Renal pelvis (tissue), 4 donors: ENCODE data around the gene HACL1. TPM values are rescaled to one million over a fixed set of nuclear protein-coding genes. Genes with fewer than 3 reads are reported as not detected.
"Not testable (repeated sequence)": the region's sequence is repeated elsewhere in the genome, so short reads cannot be mapped to it uniquely, and the experiment has no call there.

Experiments used
- DNase-seq: peaks from one replicate; pipeline ENCODE4 v3.0.0-alpha.2; 2013
- polyA plus RNA-seq, 3 donors: library from polyadenylated mRNA; unstranded; fragments of 120-200 nt; gene quantifications; one replicate each; pipeline ENCODE4 v1.2.1, GENCODE V29; 2013; ENCODE audit not compliant: insufficient read length in 3 of 3

HACL1 gene
- polyA plus RNA-seq, 3 donors, result 19.4 to 25.9 (median 25.0) TPM

DNA sequence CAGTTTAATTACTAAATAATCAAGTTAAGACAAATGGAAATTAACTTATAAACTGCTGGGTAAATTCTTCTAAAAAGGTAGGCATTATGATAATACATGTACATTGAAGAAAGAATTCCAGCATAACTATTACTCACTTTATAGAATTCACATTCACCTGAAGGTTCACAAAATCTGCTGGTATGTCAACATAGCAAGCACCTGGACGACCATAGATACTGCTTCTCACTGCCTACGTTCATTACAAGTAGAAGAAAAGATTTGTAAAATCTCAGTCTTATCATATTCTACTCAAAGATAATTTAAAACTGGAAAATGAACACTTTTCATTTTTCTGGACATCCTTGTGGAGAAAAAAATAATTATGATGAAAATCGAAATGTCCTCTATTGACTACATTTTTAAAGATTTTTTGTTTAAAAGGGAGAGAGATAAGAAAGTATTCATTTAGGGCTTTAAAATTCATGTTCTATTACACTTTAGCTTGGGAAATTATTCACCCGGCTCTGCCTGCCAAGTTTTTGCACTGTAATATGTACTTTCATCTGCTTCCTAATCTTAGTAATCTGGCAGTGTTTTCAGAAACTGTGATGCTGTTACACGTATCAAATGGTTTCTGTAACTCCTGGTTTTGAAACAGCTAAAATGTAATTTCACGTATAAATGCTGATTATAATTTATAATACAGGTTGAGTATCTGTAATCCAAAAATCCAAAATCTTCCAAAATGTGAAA lies 16.1 kb downstream of the HACL1 start:
- no peak for DNase-seq

DNA sequence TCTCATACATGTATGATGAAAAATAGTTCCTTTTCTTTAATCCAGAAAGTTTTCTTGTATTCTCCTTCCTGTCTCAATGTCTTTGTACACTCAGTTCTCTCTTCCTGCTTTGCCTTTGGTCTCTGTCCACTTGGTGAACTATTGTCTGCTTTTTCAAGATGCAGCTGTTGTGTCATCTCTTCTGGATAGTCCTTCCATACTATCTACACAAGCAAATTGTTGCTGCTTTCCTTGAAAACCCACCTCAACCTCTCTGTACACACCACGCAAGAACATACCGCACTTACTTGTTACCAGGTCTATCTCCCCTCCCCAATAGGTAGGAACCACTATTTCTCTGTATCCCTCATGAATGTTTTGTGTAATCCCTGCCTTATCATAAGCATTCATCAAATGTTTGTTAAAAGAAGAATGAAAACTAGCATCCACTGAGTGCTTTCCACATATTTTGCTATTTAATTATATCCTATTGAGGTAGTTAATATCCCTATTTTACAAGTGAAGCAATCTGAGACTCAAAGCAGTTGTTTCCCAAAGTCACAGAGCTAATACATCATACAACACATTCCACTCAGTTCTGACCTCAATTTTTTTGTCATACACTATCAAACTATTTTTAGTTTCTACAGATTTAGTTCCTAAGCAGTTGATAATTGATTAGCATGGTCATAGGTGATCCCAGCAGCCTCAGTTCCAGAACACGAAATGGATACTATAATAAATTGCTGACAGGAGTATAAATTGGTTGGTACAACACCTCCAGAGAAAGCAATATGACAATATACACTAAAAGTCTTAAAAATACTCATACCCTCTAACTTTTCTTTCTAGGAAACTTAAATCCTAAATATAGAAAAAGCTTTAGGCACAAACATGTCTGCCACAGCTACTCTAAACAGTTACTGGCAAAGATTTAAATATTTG lies 19.6 kb downstream of the HACL1 start:
- DNase-seq, result no peak

- DNase-seq, result no peak
Measured at GRCh38 chr3:15579051-15579450, 22.3 kb downstream of the HACL1 start.

GRCh38 chr3:15578289-15578867 lies 23.0 kb downstream of the HACL1 start:
- no peak for DNase-seq

- no peak for DNase-seq
Measured at GRCh38 chr3:15576475-15576874, 24.9 kb downstream of the HACL1 start.

DNA sequence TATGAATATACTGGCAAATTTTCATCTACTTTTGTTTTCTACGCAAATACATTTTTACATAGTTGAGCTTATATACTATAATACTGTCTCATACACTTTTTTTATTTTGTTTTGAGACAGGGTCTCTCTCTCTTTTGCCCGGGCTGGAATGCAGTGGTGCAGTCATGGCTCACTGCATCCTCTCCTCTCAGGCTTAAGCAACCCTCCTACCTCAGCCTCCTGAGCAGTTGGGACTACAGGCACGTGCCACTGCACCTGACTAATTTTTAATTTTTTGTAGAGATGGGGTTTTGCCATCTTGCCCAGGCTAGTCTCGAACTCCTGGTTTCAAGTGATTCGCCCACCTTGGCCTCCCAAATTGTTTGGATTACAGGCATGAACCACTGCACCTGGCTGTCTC lies 25.9 kb downstream of the HACL1 start:
- no peak for DNase-seq

DNA sequence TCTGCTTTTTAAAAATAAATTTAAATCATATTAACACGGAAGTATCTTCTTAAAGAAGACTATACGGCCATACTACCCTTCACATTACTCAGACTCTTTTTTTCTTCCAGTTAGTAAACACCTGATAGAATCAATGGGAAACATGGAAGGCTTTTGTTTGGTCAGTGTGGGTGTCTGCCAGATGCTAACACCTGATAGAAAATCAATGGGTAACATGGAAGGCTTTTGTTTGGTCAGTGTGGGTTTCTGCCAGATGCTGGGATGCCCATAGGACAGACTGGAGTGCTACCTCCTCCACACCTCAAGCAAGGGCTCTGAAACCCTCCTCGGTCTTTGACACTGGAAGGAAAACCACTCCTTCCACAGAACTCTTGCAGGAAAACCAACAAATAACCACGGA lies 29.2 kb downstream of the HACL1 start:
- DNase-seq, result no peak

DNA sequence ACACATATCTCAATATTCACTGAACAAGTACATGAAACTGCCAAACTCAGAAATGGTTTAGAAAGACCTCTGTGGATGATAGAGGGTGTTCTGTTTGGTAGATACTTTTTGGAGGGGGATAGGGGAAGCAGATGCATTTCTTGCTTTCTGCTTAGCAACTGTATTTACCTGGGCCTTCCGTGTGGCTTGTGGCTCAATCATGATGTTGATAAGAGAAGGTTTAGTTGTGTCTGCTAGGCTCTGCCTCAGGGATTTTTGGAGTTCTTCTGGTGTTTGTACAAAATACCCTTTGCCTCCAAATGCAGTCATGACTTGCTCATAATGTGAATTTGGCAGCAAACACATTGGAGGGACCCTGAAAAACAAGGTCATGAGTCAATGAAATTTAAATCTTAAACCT lies 38.2 kb downstream of the HACL1 start:
- DNase-seq, result no peak

GRCh38 chr3:15562560-15562959 lies 38.8 kb downstream of the HACL1 start:
- no peak for DNase-seq

DNA sequence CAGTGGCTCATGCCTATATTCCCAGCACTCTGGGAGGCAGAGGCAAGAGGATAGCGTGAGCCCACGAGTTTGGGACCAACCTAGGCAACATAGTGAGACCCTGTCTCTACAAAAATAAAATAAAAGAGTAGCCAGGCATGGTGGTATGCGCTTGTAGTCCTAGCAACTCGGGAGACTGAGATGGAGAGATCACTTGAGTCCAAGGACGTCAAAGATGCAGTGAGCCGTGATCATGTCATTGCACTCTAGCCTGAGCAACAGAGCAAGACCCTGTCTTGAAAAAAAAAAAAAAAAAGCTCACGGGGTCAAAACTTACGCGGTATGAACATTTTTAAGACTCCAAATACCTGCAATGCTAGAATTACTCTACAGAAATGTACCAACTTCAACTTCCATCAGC lies 42.8 kb downstream of the HACL1 start:
- peak; percentile 4 for DNase-seq

- DNase-seq, result peak; percentile 52
Measured at GRCh38 chr3:15557511-15557946, 43.8 kb downstream of the HACL1 start.

DNA sequence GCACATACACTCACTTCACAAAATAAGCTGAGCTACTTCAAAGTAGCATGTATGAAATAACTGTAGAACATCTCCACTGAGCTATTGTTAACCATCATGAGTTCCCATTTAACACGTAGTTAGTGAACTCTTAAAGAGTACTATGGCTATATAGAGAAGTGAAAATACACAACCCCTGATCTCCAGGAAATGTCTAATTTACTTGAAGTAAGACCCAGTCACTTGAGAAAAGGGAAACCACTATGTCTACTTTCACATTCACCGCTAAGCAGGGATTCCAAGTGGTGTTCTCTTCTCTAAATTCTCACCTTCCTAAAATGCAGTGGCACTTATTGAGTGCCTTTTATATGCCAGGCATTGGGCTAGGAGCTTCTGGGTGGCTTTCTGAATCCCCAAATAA lies 44.9 kb downstream of the HACL1 start:
- DNase-seq, result no peak

- DNase-seq, result no peak
Measured at GRCh38 chr3:15553749-15554148, 47.6 kb downstream of the HACL1 start.

DNA sequence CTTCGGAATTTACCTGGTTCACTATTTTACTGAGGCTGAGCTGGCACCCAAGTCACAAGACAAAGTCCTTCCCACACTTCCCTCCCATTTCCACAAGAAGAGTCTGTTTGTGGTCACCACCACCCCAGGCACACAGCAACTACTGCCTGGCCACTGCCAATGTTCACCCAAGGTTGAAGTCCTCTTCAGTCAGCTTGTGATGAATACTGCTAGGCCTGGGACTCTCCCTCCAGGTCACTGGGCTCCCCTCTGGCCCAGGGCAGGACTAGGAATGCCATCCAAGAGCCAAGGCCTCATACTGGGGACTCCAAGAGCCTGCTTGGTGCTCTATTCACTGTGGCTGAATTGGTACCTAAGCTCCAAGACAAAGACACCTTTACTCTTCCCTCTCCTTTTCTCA lies 49.5 kb downstream of the HACL1 start:
- DNase-seq, result no peak

DNA sequence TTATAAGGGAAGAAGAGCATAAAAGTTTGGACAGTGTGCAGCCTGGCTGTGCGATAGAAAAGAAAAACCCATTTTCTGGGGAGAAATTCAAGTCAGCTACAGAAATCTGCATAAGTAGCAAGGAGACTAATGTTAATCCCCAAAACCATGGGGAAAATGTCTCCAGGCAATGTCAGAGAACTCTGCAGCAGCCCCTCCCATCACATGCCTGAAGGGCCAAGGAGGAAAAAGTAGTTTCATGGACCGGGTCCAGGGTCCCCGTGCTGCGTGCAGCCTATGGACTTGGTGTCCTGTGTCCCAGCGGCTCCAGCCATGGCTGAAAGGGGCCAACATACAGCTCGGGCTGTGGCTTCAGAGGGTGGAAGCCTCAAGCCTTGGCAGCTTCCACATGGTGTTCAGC lies 51.5 kb downstream of the HACL1 start:
- DNase-seq, result no peak

DNA sequence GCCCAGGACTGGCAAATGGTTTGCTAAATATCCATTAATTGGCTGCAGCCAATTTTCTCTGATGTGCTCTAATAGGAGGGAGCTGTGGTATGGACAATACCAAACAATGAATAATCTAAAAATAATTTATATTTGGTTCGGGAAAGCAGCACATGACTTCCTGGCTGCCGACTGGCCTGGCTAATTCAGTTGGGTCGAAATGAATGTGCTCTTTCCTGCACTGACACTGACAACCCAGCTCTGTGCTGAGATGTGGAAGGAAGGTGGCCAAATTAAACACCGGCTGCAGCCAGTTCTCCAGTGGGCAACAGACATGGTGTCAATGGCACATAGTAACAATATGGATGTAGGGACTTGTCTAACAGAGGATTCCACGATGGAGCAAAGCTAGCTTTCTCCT lies 58.8 kb downstream of the HACL1 start:
- DNase-seq, result no peak

GRCh38 chr3:15541371-15541770 lies 60.0 kb downstream of the HACL1 start:
- DNase-seq, result no peak

GRCh38 chr3:15539066-15539465 lies 62.3 kb downstream of the HACL1 start:
- DNase-seq, result no peak

DNA sequence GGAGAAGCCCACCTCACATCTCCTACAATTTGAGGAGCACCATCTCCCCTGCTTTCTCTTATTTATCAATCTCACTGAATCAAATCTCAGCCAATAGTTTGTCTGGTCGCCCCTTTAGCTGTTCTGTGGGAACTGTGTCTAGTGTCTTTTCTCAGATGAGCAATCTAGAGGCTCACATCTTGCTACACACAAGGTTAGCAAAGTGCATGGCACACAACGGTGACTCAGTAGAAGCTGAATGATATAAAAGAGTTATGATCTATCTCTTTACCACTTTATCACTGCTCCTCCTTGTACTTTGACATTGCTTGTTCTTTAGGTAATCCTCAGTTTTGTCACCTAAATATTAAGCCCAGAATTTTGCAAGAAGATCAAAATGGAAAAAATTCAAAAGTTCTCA lies 63.0 kb downstream of the HACL1 start:
- DNase-seq, result no peak

- DNase-seq, result no peak
Measured at GRCh38 chr3:15536856-15537255, 64.5 kb downstream of the HACL1 start.

DNA sequence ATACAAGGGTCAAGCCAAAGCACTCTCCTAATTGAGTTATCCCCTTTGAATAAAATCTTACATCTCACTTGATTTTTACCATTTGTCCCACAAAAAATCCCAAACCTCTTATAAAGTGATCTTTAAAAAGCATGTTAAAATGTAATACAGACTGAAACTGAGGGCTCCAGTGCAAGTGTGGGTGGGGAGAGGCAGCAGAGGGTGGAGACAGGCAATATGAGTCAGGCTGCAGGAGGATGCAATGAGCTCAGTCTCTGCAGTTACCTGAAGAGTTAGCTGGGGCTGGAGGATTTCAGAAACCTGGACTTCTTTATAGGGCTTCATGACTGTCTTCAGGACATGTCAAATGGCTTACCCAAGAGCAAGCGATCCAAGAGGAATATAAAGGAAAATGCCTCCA lies 65.6 kb downstream of the HACL1 start:
- DNase-seq, result no peak

DNA sequence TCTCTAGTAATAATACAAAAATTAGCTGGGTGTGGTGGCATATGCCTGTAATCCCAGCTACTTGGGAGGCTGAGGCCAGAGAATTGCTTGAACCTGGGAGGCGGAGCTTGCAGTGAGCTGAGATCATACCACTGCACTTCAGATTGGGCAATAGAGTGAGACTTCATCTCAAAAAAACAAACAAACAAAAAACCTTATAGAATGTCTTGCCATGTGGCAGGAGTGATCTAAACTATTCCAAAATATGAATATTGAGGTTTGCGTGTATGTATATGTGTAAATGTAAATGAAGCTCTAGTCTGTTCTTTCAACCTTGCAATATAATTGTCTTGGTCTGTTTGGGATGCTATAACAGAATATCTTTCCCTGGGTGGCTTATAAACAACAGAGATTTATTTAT lies 68.8 kb downstream of the HACL1 start:
- DNase-seq, result not testable (repeated sequence)

- DNase-seq, result no peak
Measured at GRCh38 chr3:15531346-15531745, 70.0 kb downstream of the HACL1 start.
